Measurements from ENCODE around the gene NDUFB11.

GRCh38 chrX:47172971-47173792 is 28.7 kb upstream of the NDUFB11 start:
- TF ChIP-seq CTCF (conservative IDR thresholded peaks at IDR 0.05) (no peak), ZFX (IDR thresholded peaks at IDR 0.05) (no peak)

Measured in C4-2B (cell line).